ENCODE data around the gene ABCA5.

GRCh38 chr17:69245617-69246016 is 81.3 kb downstream of the ABCA5 start:
- no peak for TF ChIP-seq CTCF (IDR thresholded peaks at IDR 0.05)
- TF ChIP-seq POLR2A (IDR thresholded peaks at IDR 0.05): no peak
